Thoracic aorta (tissue), 2 donors: ENCODE measurements around the gene RPL37. TPM values are rescaled to one million over a fixed set of nuclear protein-coding genes. Genes with fewer than 3 reads are reported as not detected.
"Not testable (repeated sequence)": the region's sequence is repeated elsewhere in the genome, so short reads cannot be mapped to it uniquely, and the experiment has no call there.

ENCODE experiments used
- ATAC-seq: fragments of 150-250 bp; one replicate; pipeline ENCODE4 v1.8.0; 2017; ENCODE audit warnings: low read depth; ENCODE audit not compliant: insufficient number of reproducible peaks, low FRiP score
- DNase-seq: peaks from one replicate; pipeline ENCODE4 v3.0.0-alpha.2; 2020; ENCODE audit warnings: low spot score
- H3K27ac ChIP-seq, 2 donors: fragments of 200-600 bp; sonication (generic); 1 replicate in 1 of 2; 2 replicates in 1 of 2; pipeline ENCODE4 v1.5.1; 2016; ENCODE audit warnings: mild to moderate bottlenecking in 2 of 2, moderate library complexity in 2 of 2
- H3K27me3 ChIP-seq: fragments of 200-600 bp; sonication (generic); replicated peaks from 2 replicates; pipeline ENCODE4 v1.6.0; 2016; ENCODE audit warnings: mild to moderate bottlenecking; ENCODE audit not compliant: insufficient read depth
- H3K36me3 ChIP-seq: fragments of 200-600 bp; sonication (generic); one replicate; pipeline ENCODE4 v1.5.1; 2016
- H3K4me1 ChIP-seq, 2 donors: fragments of 200-600 bp; sonication (generic); 1 replicate in 1 of 2; 2 replicates in 1 of 2; pipeline versions ENCODE4 v1.5.1 to v1.6.0; 2016; ENCODE audit warnings: low read depth in 2 of 2, mild to moderate bottlenecking in 1 of 2; ENCODE audit not compliant: control insufficient read depth in 1 of 2
- H3K4me3 ChIP-seq: fragments of 200-600 bp; sonication (generic); 2 replicates; pipeline ENCODE4 v1.5.1; 2016; ENCODE audit warnings: mild to moderate bottlenecking
- H3K9me3 ChIP-seq: fragments of 200-600 bp; sonication (generic); 2 replicates; pipeline ENCODE4 v1.5.1; 2016
- total RNA-seq, 2 donors: library from RNA; depleted of rRNA; stranded (reverse); fragments of >200 nt; gene quantifications; one replicate each; pipeline versions ENCODE4 v1.1.0 to v1.2.3, GENCODE V29; 2016
- TF ChIP-seq, protein P1 (sequence below): fragments of 200-600 bp; sonication (generic); IDR thresholded peaks from one replicate; pipeline ENCODE4 v1.5.1; 2019; ENCODE audit warnings: antibody characterized with exemption

Gene RPL37
- total RNA-seq, 2 donors from 2014 or later, result 26.1 to 45.4 TPM

DNA sequence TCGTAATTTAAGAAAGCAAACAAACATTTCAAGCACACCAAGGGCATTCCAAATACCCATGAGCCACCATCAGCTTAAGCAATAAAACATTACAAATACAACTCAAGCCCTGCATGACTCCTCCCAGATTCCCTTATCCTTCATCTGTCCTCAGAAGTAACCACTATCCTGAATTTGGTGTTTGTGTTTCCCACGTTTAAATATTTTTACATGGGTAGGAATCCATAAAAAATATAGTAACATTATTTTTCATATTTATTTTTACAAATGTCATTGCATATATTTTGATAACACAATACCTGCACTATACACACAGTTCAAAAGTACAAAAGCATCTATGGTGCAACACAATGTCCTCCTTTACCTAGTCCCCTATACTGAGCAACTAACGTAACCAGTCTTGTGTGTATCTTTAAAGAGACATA, 43.3 kb downstream of the RPL37 start:
- Histone ChIP-seq H3K27ac (no peak overlapping the region), H3K36me3 (no peaks in the 10 kb centered on the region), H3K4me3 (no peak overlapping the region), H3K9me3 (no peaks in the 10 kb centered on the region), H3K27me3 (no peaks in the 10 kb centered on the region), H3K4me1 (peaks cover 34 to 36% of the 10 kb centered on the region in 2 donors)
- ATAC-seq (no peak), DNase-seq (no peak)
- TF ChIP-seq, protein P1, sequence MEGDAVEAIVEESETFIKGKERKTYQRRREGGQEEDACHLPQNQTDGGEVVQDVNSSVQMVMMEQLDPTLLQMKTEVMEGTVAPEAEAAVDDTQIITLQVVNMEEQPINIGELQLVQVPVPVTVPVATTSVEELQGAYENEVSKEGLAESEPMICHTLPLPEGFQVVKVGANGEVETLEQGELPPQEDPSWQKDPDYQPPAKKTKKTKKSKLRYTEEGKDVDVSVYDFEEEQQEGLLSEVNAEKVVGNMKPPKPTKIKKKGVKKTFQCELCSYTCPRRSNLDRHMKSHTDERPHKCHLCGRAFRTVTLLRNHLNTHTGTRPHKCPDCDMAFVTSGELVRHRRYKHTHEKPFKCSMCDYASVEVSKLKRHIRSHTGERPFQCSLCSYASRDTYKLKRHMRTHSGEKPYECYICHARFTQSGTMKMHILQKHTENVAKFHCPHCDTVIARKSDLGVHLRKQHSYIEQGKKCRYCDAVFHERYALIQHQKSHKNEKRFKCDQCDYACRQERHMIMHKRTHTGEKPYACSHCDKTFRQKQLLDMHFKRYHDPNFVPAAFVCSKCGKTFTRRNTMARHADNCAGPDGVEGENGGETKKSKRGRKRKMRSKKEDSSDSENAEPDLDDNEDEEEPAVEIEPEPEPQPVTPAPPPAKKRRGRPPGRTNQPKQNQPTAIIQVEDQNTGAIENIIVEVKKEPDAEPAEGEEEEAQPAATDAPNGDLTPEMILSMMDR, result no peak

DNA sequence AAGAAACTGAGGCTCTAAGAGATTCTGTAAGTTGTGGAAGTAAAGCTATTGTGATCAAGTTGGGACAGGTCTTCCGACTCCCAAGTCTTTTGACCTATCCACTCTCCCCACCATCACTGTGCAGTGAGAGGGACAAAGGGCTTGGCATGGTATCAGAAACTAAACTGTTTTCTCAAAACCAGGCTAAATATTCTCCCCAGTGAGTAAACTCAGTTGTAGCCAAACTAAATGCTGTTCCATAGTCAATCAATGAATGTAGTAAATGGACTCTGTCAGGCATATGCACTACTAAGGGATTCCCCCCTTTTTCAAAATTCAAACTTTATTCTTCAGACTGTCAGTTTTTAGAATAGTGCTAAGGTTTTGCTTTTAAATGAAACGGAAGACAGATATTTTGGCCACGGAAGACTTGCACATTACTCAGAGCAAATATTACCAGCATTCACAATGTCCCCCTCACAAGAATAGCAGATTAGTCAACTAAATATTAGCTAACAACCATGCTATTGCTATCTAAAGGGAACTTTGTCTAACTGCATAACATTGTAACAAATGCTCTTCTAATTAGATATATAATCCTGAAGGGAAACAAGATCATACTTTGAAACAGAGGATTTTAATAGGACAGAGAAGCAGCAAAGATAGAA, 44.0 kb downstream of the RPL37 start:
- Histone ChIP-seq H3K27me3 (no peaks in the 10 kb centered on the region), H3K9me3 (no peaks in the 10 kb centered on the region), H3K4me3 (no peak overlapping the region), H3K4me1 (peaks cover 28 to 30% of the 10 kb centered on the region in 2 donors), H3K27ac (no peak overlapping the region), H3K36me3 (no peaks in the 10 kb centered on the region)
- no peak for DNase-seq
- TF ChIP-seq, protein P1, result no peak
- no peak for ATAC-seq

DNA sequence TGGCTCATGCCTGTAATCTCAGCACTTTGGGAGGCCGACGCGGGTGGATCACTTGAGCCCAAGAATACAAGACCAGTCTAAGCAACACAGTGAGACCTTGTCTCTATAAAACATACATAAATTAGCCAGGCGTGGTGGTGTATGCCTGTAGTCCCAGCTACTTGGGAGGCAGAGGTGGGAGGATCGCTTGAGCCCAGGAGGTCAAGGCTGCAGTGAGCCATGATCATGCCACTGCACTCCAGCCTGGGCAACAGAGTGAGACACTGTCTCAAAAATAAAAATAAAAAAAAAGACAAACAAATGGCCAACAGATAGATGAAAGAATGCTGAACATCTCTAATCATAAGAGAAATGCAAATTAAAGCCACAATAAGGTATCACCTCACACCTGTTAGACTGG, 46.1 kb downstream of the RPL37 start:
- not testable (repeated sequence) for H3K27me3 ChIP-seq, DNase-seq, H3K27ac ChIP-seq, H3K4me3 ChIP-seq, H3K36me3 ChIP-seq, ATAC-seq, H3K9me3 ChIP-seq
- H3K4me1 ChIP-seq, result peaks cover 21 to 28% of the 10 kb centered on the region in 2 donors

DNA sequence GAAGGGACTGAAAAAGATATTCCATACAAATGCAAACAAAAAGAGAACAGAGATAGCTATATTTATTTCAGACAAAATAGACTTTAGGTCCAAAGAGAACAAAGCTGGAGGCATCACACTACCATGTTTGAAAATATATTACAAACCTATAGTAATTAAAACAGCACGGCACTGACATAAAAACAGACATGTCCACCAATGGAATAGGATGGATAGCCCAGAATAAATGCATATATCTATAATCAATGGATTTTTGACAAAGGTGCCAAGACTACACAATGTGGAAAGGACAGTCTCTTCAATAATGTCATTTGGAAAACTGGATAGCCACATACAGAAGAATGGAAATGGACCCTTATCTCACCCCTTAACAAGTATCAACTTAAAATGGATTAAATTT, 47.0 kb downstream of the RPL37 start:
- H3K27ac ChIP-seq, result no peak overlapping the region
- DNase-seq, result no peak
- H3K36me3 ChIP-seq, result no peaks in the 10 kb centered on the region
- H3K27me3 ChIP-seq, result no peaks in the 10 kb centered on the region
- no peak for ATAC-seq
- H3K4me3 ChIP-seq, result no peak overlapping the region
- H3K4me1 ChIP-seq, result peaks cover 24 to 28% of the 10 kb centered on the region in 2 donors
- no peaks in the 10 kb centered on the region for H3K9me3 ChIP-seq
- TF ChIP-seq, protein P1, result no peak

DNA sequence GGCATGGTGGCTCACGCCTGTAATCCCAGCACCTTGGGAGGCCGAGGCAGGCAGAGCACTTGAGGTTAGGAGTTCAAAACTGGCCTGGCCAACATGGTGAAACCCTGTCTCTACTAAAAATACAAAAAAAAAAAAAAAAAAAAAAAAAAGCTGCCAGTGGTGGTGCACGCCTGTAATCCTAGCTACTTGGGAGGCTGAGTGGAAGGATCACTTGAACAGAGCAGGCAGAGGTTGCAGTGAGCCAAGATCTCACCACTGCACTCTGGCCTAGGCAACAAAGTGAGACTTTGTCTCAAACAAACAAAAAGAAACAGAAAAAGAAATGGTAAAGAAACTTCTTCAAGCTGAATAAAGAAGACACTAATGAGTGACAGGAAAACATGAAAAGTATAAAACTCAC, 48.4 kb downstream of the RPL37 start:
- not testable (repeated sequence) for DNase-seq, H3K9me3 ChIP-seq, H3K27ac ChIP-seq

GRCh38 chr5:40784916-40785315, 50.1 kb downstream of the RPL37 start:
- ATAC-seq (no peak), DNase-seq (no peak)
- H3K4me1 ChIP-seq, result peaks cover 13 to 22% of the 10 kb centered on the region in 2 donors
- H3K9me3 ChIP-seq, result no peaks in the 10 kb centered on the region
- no peaks in the 10 kb centered on the region for H3K27me3 ChIP-seq
- H3K36me3 ChIP-seq, result no peaks in the 10 kb centered on the region
- H3K27ac ChIP-seq, result no peak overlapping the region
- TF ChIP-seq, protein P1, result no peak
- no peak overlapping the region for H3K4me3 ChIP-seq

More for the DNA sequence above, 48.4 kb downstream of the RPL37 start:
- peaks cover 23 to 31% of the 10 kb centered on the region in 2 donors for H3K4me1 ChIP-seq
- not testable (repeated sequence) for H3K4me3 ChIP-seq, H3K27me3 ChIP-seq, ATAC-seq, H3K36me3 ChIP-seq
